ENCODE measurements around the gene CSF3R. TPM values are rescaled to one million over a fixed set of nuclear protein-coding genes. Genes with fewer than 3 reads are reported as not detected.
"Not testable (repeated sequence)": the region's sequence is repeated elsewhere in the genome, so short reads cannot be mapped to it uniquely, and the experiment has no call there.

The CSF3R gene
- total RNA-seq, 1 donor from 2014 or later = 6.4 TPM

DNA sequence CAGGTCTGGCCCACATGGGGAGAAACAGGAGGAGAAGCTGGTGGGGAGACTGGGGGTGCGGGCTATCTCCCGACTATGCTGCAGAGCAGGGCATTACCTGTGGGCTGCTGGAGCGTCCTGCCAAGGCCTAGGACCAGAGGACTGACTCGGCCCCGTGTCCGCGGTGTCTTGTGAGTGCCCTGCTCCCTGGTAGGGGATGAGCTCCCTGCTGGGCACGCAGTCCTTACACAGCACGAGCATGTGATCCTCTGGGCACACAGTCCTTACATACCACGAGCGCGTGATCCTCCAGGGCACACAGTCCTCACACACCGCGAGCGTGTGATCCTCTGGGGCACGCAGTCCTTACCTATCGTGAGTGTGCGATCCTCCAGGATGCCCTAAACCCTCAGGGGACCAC, 31.8 kb upstream of the CSF3R start:
- ATAC-seq (no peak), DNase-seq (no peak)
- intact Hi-C loops (cut with micrococcal nuclease) = no loop called here

GRCh38 chr1:36513676-36514473, 31.2 kb upstream of the CSF3R start:
- intact Hi-C loops (cut with micrococcal nuclease) = no loop called here
- no peak for ATAC-seq
- DNase-seq = no peak

DNA sequence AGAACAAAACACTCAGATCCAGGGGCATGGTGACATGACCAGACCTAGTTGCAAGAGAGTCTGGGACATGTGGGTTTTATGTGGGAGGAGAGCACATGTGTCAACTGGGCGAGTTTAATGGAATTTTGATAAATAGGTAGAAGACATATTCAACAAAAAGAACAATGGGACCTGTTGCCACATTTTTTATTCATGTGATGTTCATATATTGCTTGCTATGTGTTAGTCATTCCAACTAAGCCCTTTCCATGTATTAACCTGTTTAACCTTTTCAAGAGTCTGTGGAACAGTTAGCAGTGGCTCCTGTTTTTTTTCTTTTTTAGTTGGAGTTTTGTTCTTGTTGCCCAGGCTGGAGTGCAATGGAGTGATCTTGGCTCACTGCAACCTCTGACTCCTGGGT, 30.1 kb upstream of the CSF3R start:
- DNase-seq = no peak
- intact Hi-C loops (cut with micrococcal nuclease) = no loop called here

GRCh38 chr1:36511804-36512798, 29.4 kb upstream of the CSF3R start:
- no peak for DNase-seq
- no peak for ATAC-seq
- intact Hi-C loops (cut with micrococcal nuclease) = no loop called here

More for the DNA sequence above, 30.1 kb upstream of the CSF3R start:
- no peak for ATAC-seq

GRCh38 chr1:36511220-36511619, 28.5 kb upstream of the CSF3R start:
- intact Hi-C loops (cut with micrococcal nuclease) = not testable (repeated sequence)

GRCh38 chr1:36510418-36510817, 27.7 kb upstream of the CSF3R start:
- intact Hi-C loops (cut with micrococcal nuclease) = no loop called here
- DNase-seq (no peak), ATAC-seq (no peak)

More at GRCh38 chr1:36511220-36511619, 28.5 kb upstream of the CSF3R start:
- not testable (repeated sequence) for ATAC-seq, DNase-seq

GRCh38 chr1:36508257-36508656, 25.5 kb upstream of the CSF3R start:
- DNase-seq (no peak), ATAC-seq (no peak)
- intact Hi-C loops (cut with micrococcal nuclease) = no loop called here

- intact Hi-C loops (cut with micrococcal nuclease) = no loop called here
- DNase-seq (no peak), ATAC-seq (no peak)
These were observed 23.7 kb upstream of the CSF3R start for GRCh38 chr1:36506276-36506920.

DNA sequence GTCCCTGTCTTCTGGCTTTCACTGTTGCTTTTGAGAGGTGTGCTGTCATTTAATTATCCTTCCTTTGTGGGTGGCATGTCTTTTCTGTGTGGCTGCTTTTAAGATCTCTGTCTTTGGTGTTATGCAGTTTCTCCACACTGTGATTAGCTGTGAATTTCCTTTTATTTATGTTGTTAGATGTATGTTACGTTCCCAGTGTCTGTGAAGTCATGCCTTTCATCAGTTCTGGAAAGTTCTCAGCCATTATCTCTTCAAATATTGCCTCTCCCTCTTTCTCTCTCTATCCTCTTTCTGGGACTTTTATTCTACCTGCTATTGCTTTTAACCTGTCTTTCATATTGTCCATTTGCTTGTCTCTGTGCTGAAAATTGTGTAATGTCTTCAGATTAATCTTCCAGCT, 21.0 kb upstream of the CSF3R start:
- intact Hi-C loops (cut with micrococcal nuclease) = no loop called here
- ATAC-seq (no peak), DNase-seq (no peak)

GRCh38 chr1:36503159-36503558, 20.4 kb upstream of the CSF3R start:
- no peak for ATAC-seq
- intact Hi-C loops (cut with micrococcal nuclease) = no loop called here

GRCh38 chr1:36502616-36503015, 19.9 kb upstream of the CSF3R start:
- ATAC-seq (no peak), DNase-seq (no peak)
- intact Hi-C loops (cut with micrococcal nuclease) = no loop called here

More at GRCh38 chr1:36503159-36503558, 20.4 kb upstream of the CSF3R start:
- DNase-seq = no peak

- intact Hi-C loops (cut with micrococcal nuclease); DNase-seq; ATAC-seq: not testable (repeated sequence)
These were observed 19.2 kb upstream of the CSF3R start for GRCh38 chr1:36501911-36502310.

DNA sequence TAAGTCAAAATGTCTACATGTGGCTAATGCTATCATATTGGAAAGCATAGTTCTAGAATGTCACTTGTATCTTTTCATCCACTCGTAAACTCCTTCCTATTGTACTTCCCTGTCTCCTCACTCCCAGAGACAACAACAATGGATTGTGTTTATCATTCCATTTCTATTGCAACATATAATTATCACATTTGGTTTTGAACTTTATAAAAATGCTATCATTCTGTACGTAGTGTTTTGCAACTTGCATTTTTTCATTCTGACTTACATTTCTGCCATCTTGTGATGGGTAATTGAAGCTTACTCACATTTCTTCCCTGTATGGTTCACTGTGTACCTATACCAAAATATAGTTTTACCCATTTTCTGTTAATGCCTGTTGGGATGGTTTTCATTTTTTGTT, 14.5 kb upstream of the CSF3R start:
- intact Hi-C loops (cut with micrococcal nuclease) = no loop called here
- ATAC-seq (no peak), DNase-seq (no peak)

GRCh38 chr1:36494971-36495370, 12.3 kb upstream of the CSF3R start:
- intact Hi-C loops (cut with micrococcal nuclease) = no loop called here
- ATAC-seq = no peak
- no peak for DNase-seq

DNA sequence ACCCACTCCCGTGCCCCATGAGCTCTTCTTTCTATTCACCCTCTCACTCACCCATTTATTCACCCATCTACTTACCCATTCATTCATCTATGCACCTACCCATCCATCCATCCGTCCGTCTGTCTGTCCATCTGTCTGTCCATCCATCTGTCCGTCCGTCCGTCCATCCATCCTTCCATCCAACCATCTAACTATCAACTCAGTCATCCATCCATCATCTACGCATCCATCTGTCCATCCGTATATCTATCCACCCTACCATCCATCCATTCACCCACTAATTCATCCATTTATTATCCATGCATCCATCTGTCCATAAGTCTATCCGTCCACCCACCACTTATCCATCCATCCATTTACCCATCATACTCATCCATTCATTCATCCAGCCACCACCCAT, 10.8 kb upstream of the CSF3R start:
- ATAC-seq (no peak), DNase-seq (no peak)
- intact Hi-C loops (cut with micrococcal nuclease) = no loop called here

- intact Hi-C loops (cut with micrococcal nuclease) = no loop called here
- DNase-seq = no peak
- ATAC-seq = no peak
These were observed 9.8 kb upstream of the CSF3R start for GRCh38 chr1:36492491-36492890.

DNA sequence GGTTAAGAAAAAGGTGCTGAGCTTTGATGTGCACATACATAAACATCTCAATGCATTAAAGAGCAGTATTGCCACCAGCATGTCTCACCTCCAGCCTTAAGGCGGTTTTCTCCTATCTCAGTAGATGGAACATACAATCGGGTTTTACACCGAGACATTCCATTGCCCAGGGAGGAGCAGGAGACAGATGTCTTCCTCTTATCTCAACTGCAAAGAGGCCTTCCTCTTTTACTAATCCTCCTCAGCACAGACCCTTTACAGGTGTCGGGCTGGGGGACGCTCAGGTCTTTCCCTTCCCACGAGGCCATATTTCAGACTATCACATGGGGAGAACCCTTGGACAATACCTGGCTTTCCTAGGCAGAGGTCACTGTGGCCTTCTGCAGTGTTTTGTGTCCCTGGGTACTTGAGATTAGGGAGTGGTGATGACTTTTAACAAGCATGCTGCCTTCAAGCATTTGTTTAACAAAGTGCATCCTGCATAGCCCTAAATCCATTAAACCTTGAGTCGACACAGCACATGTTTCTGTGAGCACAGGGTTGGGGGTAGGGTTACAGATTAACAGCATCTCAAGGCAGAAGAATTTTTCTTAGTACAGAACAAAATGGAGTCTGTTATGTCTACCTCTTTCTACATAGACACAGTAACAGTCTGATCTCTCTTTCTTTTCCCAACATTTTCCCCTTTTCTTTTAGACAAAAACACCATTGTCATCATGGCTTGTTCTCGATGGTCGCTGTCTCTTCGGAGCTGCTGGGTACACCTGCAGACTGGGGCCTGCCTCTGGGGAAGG, 6.7 kb upstream of the CSF3R start:
- ATAC-seq; DNase-seq; intact Hi-C loops (cut with micrococcal nuclease): not testable (repeated sequence)

DNA sequence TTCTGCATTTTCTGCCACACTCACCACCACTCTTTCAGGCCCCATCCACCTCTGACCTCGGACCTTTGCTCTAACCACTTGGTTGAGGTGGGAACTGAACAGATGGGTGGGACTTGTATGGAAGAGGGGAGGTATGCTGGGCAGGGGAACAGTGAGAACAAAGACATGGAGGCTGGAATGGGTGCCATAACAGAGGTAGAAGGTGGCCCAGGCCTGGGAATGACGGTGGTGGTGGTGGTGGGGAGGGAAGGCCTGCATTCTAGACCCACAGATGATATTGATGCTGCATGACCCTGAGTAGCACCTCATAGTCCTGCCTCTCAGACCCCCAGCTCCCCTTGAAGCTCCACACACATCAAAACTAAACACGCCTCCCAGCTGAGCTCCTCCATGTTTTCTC, 5.2 kb upstream of the CSF3R start:
- DNase-seq (no peak), ATAC-seq (no peak)
- intact Hi-C loops (cut with micrococcal nuclease) = no loop called here

GRCh38 chr1:36487336-36487725, 4.6 kb upstream of the CSF3R start:
- DNase-seq; ATAC-seq; intact Hi-C loops (cut with micrococcal nuclease): not testable (repeated sequence)
